ENCODE results near the gene VIL1.

Gene VIL1

GRCh38 chr2:218478544-218478943 is 59.6 kb downstream of the VIL1 start:
- Mint-ChIP-seq H3K27me3 (no peaks in the 10 kb centered on the region), H3K36me3 (ENCODE audit: insufficient read depth) (peaks cover 43% of the 10 kb centered on the region), H3K27ac (no peak overlapping the region), H3K4me1 (ENCODE audit: low read depth in 2 of 2) (peaks cover 1 to 3% of the 10 kb centered on the region in 2 donors), H3K9me3 (no peaks in the 10 kb centered on the region), H3K4me3 (no peak overlapping the region)
- DNase-seq (no peak), ATAC-seq (replicated peaks) (no peak)

GRCh38 chr2:218479595-218479994 is 60.7 kb downstream of the VIL1 start:
- Mint-ChIP-seq H3K36me3 (ENCODE audit: insufficient read depth) (peaks cover 40% of the 10 kb centered on the region), H3K27me3 (no peaks in the 10 kb centered on the region), H3K4me1 (ENCODE audit: low read depth in 2 of 2) (peaks cover 1 to 3% of the 10 kb centered on the region in 2 donors), H3K27ac (no peak overlapping the region), H3K4me3 (no peak overlapping the region), H3K9me3 (no peaks in the 10 kb centered on the region)
- ATAC-seq (replicated peaks), result no peak
- no peak for DNase-seq

GRCh38 chr2:218482651-218483050 is 63.7 kb downstream of the VIL1 start:
- no peak for DNase-seq
- Mint-ChIP-seq H3K4me3 (no peak overlapping the region), H3K27me3 (no peaks in the 10 kb centered on the region), H3K27ac (peak overlapping the region; percentile 67 to 77), H3K4me1 (ENCODE audit: low read depth in 2 of 2) (peaks cover 1 to 3% of the 10 kb centered on the region in 2 donors), H3K9me3 (no peaks in the 10 kb centered on the region), H3K36me3 (ENCODE audit: insufficient read depth) (peaks cover 44% of the 10 kb centered on the region)
- no peak for ATAC-seq (replicated peaks)

- ATAC-seq (replicated peaks) (no peak), DNase-seq (no peak)
- Mint-ChIP-seq H3K36me3 (ENCODE audit: insufficient read depth) (peaks cover 44% of the 10 kb centered on the region), H3K9me3 (no peaks in the 10 kb centered on the region), H3K27me3 (no peaks in the 10 kb centered on the region), H3K27ac (no peak overlapping the region), H3K4me1 (ENCODE audit: low read depth in 2 of 2) (peaks cover 1 to 3% of the 10 kb centered on the region in 2 donors), H3K4me3 (no peak overlapping the region)
Measured at GRCh38 chr2:218485986-218486667, 67.2 kb downstream of the VIL1 start.

- H3K36me3 Mint-ChIP-seq (ENCODE audit: insufficient read depth), result peaks cover 36% of the 10 kb centered on the region
- H3K9me3 Mint-ChIP-seq, result no peaks in the 10 kb centered on the region
- peak overlapping the region; percentile 4 to 42 for H3K27ac Mint-ChIP-seq
- H3K4me1 Mint-ChIP-seq (ENCODE audit: low read depth in 2 of 2), result peaks cover 0 to 3% of the 10 kb centered on the region in 2 donors
- no peak overlapping the region for H3K4me3 Mint-ChIP-seq
- DNase-seq, result no peak
- H3K27me3 Mint-ChIP-seq, result no peaks in the 10 kb centered on the region
- ATAC-seq (replicated peaks), result no peak
Measured at GRCh38 chr2:218500501-218501060, 81.7 kb downstream of the VIL1 start.

GRCh38 chr2:218501665-218502064 is 82.7 kb downstream of the VIL1 start:
- peaks cover 0 to 3% of the 10 kb centered on the region in 2 donors for H3K4me1 Mint-ChIP-seq (ENCODE audit: low read depth in 2 of 2)
- H3K27me3 Mint-ChIP-seq, result no peaks in the 10 kb centered on the region
- ATAC-seq (replicated peaks), result no peak
- no peaks in the 10 kb centered on the region for H3K9me3 Mint-ChIP-seq
- no peak overlapping the region for H3K4me3 Mint-ChIP-seq
- DNase-seq, result no peak
- peak overlapping the region; percentile 4 to 5 for H3K27ac Mint-ChIP-seq
- H3K36me3 Mint-ChIP-seq (ENCODE audit: insufficient read depth), result peaks cover 37% of the 10 kb centered on the region

All from effector memory CD8-positive, alpha-beta T cell (primary cell).